ENCODE measurements around the gene DNAJC1. TPM values are rescaled to one million over a fixed set of nuclear protein-coding genes. Genes with fewer than 3 reads are reported as not detected.

Gene DNAJC1
- total RNA-seq, 1 experiment from 2014 or later = 13.2 TPM

DNA sequence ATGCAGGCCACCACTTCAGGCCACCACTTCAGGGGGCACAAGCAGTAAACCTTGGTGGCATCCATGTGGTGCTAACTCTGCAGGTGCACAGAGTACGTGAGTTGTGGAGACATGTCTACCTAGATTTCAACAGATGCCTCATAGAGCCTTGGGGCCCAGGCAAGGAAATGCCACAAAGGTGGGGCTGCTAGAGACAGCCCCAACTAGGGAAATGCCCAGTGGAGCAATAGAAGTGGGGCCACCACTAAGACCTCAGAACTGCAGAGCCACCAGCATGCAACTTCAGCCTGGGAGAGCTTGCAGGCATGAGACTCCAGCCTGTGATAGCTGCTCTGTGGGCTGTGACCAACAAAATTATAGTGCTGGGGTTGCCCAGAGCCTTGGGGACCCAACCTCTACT is 107.6 kb downstream of the DNAJC1 start (continued):
- TF ChIP-seq, protein P1, sequence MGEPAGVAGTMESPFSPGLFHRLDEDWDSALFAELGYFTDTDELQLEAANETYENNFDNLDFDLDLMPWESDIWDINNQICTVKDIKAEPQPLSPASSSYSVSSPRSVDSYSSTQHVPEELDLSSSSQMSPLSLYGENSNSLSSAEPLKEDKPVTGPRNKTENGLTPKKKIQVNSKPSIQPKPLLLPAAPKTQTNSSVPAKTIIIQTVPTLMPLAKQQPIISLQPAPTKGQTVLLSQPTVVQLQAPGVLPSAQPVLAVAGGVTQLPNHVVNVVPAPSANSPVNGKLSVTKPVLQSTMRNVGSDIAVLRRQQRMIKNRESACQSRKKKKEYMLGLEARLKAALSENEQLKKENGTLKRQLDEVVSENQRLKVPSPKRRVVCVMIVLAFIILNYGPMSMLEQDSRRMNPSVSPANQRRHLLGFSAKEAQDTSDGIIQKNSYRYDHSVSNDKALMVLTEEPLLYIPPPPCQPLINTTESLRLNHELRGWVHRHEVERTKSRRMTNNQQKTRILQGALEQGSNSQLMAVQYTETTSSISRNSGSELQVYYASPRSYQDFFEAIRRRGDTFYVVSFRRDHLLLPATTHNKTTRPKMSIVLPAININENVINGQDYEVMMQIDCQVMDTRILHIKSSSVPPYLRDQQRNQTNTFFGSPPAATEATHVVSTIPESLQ (CRISPR knock-in tag; IDR thresholded peaks at IDR 0.05) = no peak
- no peak for TF ChIP-seq KAT7 (CRISPR knock-in tag; IDR thresholded peaks at IDR 0.05; ENCODE audit: borderline replicate concordance)
- TF ChIP-seq, protein P2, sequence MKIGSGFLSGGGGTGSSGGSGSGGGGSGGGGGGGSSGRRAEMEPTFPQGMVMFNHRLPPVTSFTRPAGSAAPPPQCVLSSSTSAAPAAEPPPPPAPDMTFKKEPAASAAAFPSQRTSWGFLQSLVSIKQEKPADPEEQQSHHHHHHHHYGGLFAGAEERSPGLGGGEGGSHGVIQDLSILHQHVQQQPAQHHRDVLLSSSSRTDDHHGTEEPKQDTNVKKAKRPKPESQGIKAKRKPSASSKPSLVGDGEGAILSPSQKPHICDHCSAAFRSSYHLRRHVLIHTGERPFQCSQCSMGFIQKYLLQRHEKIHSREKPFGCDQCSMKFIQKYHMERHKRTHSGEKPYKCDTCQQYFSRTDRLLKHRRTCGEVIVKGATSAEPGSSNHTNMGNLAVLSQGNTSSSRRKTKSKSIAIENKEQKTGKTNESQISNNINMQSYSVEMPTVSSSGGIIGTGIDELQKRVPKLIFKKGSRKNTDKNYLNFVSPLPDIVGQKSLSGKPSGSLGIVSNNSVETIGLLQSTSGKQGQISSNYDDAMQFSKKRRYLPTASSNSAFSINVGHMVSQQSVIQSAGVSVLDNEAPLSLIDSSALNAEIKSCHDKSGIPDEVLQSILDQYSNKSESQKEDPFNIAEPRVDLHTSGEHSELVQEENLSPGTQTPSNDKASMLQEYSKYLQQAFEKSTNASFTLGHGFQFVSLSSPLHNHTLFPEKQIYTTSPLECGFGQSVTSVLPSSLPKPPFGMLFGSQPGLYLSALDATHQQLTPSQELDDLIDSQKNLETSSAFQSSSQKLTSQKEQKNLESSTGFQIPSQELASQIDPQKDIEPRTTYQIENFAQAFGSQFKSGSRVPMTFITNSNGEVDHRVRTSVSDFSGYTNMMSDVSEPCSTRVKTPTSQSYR (CRISPR knock-in tag; IDR thresholded peaks at IDR 0.05) = no peak
- TF ChIP-seq, protein P3, sequence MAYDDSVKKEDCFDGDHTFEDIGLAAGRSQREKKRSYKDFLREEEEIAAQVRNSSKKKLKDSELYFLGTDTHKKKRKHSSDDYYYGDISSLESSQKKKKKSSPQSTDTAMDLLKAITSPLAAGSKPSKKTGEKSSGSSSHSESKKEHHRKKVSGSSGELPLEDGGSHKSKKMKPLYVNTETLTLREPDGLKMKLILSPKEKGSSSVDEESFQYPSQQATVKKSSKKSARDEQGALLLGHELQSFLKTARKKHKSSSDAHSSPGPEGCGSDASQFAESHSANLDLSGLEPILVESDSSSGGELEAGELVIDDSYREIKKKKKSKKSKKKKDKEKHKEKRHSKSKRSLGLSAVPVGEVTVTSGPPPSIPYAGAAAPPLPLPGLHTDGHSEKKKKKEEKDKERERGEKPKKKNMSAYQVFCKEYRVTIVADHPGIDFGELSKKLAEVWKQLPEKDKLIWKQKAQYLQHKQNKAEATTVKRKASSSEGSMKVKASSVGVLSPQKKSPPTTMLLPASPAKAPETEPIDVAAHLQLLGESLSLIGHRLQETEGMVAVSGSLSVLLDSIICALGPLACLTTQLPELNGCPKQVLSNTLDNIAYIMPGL (CRISPR knock-in tag; IDR thresholded peaks at IDR 0.05) = no peak
- TF ChIP-seq CBFB (CRISPR knock-in tag; IDR thresholded peaks at IDR 0.05; ENCODE audit: low read depth) = no peak

DNA sequence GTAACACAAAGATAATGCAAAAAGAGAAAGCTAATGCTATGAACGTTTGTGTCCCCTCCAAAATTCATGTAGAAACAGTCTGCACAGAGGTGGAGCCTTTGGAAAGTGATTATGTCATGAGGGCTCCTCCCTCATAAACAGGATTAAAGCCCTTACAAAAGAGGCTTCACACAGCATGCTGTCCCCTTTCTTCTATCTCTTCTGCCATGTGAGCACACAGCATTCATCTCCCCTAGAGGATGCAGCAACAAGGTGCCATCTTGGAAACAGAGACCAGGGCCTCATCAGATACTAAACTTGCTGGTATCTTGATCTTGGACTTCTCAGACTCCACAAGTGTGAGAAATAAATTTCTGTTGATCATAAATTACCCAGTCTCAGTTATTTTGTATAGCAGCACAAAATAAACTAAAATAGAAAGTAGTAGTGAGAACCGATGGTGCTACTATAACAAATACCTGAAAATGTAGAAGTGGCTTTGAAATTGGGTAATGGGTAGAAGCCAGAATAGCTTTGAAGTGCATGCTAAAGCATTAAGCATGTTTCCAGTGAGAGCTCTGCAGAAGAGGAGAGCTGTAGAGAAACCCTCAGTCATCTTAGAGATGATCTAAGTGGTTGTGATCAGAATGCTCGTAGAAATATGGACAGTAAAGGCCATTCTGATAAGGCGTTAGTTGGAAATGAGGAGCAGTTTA is 108.7 kb downstream of the DNAJC1 start:
- ChIA-PET POLR2A (no interaction called here), CTCF (no interaction called here)
- H3K27me3 Mint-ChIP-seq (ENCODE audit: low read depth) = no peaks in the 10 kb centered on the region
- ATAC-seq = no peak
- no peaks in the 10 kb centered on the region for H3K4me1 Mint-ChIP-seq
- no peak overlapping the region for H3K4me3 Mint-ChIP-seq
- no peak for DNase-seq (ENCODE audit: low spot score)
- no peak overlapping the region for H3K27ac Mint-ChIP-seq
- H3K36me3 Mint-ChIP-seq = peaks cover 15% of the 10 kb centered on the region
- TF ChIP-seq CREB1 (CRISPR knock-in tag; IDR thresholded peaks at IDR 0.05) = no peak
- no peak for TF ChIP-seq HMGA2 (CRISPR knock-in tag; IDR thresholded peaks at IDR 0.05)
- peaks cover 27% of the 10 kb centered on the region for H3K9me3 Mint-ChIP-seq

DNA sequence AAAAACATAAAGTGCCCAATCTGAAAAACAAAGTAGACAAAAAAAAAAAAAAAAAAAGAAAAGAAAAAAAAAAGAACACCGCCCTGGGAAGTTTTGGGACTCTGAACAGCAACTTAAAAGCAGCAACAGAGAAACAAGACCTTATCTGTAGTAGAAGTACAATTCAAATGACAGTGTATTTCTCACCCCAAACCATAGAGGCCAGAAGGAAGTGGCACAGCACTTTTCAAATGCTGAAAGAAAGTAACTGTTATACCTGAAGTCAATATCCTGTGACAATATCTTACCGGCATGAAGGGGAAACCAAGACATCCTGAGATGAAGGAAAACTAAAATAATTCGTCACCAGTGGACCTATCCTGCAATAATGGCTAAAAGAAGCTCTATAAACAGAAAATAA is 112.1 kb downstream of the DNAJC1 start:
- DNase-seq (ENCODE audit: low spot score) (no peak), ATAC-seq (no peak)
- no peaks in the 10 kb centered on the region for H3K4me1 Mint-ChIP-seq
- H3K4me3 Mint-ChIP-seq = no peak overlapping the region
- peaks cover 15% of the 10 kb centered on the region for H3K36me3 Mint-ChIP-seq
- TF ChIP-seq ZNF317 (CRISPR knock-in tag; IDR thresholded peaks at IDR 0.05; ENCODE audit: borderline replicate concordance, low read depth) (no peak), NFATC4 (CRISPR knock-in tag; IDR thresholded peaks at IDR 0.05) (no peak), FOXP1 (CRISPR knock-in tag; IDR thresholded peaks at IDR 0.05; ENCODE audit: borderline replicate concordance) (no peak), SOX15 (CRISPR knock-in tag; IDR thresholded peaks at IDR 0.05) (no peak), TCF7 (CRISPR knock-in tag; IDR thresholded peaks at IDR 0.05; ENCODE audit: low read depth) (no peak), RORB (CRISPR knock-in tag; IDR thresholded peaks at IDR 0.05) (no peak), OVOL2 (CRISPR knock-in tag; IDR thresholded peaks at IDR 0.05; ENCODE audit: borderline replicate concordance) (no peak), NR1H2 (CRISPR knock-in tag; IDR thresholded peaks at IDR 0.05) (no peak)
- TF ChIP-seq, protein P4, sequence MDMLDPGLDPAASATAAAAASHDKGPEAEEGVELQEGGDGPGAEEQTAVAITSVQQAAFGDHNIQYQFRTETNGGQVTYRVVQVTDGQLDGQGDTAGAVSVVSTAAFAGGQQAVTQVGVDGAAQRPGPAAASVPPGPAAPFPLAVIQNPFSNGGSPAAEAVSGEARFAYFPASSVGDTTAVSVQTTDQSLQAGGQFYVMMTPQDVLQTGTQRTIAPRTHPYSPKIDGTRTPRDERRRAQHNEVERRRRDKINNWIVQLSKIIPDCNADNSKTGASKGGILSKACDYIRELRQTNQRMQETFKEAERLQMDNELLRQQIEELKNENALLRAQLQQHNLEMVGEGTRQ (CRISPR knock-in tag; IDR thresholded peaks at IDR 0.05) = no peak
- TF ChIP-seq, protein P5, sequence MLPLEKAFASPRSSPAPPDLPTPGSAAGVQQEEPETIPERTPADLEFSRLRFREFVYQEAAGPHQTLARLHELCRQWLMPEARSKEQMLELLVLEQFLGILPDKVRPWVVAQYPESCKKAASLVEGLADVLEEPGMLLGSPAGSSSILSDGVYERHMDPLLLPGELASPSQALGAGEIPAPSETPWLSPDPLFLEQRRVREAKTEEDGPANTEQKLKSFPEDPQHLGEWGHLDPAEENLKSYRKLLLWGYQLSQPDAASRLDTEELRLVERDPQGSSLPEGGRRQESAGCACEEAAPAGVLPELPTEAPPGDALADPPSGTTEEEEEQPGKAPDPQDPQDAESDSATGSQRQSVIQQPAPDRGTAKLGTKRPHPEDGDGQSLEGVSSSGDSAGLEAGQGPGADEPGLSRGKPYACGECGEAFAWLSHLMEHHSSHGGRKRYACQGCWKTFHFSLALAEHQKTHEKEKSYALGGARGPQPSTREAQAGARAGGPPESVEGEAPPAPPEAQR (CRISPR knock-in tag; IDR thresholded peaks at IDR 0.05) = no peak
- TF ChIP-seq, protein P6, sequence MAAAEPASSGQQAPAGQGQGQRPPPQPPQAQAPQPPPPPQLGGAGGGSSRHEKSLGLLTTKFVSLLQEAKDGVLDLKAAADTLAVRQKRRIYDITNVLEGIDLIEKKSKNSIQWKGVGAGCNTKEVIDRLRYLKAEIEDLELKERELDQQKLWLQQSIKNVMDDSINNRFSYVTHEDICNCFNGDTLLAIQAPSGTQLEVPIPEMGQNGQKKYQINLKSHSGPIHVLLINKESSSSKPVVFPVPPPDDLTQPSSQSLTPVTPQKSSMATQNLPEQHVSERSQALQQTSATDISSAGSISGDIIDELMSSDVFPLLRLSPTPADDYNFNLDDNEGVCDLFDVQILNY (CRISPR knock-in tag; IDR thresholded peaks at IDR 0.05) = no peak
- TF ChIP-seq, protein P7, sequence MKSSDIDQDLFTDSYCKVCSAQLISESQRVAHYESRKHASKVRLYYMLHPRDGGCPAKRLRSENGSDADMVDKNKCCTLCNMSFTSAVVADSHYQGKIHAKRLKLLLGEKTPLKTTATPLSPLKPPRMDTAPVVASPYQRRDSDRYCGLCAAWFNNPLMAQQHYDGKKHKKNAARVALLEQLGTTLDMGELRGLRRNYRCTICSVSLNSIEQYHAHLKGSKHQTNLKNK (CRISPR knock-in tag; IDR thresholded peaks at IDR 0.05) = no peak
- TF ChIP-seq, protein P8, sequence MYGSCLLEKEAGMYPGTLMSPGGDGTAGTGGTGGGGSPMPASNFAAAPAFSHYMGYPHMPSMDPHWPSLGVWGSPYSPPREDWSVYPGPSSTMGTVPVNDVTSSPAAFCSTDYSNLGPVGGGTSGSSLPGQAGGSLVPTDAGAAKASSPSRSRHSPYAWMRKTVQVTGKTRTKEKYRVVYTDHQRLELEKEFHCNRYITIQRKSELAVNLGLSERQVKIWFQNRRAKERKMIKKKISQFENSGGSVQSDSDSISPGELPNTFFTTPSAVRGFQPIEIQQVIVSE (CRISPR knock-in tag; IDR thresholded peaks at IDR 0.05; ENCODE audit: borderline replicate concordance) = no peak
- TF ChIP-seq, protein P9, sequence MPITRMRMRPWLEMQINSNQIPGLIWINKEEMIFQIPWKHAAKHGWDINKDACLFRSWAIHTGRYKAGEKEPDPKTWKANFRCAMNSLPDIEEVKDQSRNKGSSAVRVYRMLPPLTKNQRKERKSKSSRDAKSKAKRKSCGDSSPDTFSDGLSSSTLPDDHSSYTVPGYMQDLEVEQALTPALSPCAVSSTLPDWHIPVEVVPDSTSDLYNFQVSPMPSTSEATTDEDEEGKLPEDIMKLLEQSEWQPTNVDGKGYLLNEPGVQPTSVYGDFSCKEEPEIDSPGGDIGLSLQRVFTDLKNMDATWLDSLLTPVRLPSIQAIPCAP (CRISPR knock-in tag; IDR thresholded peaks at IDR 0.05) = no peak
- CTCF ChIA-PET = no interaction called here
- H3K9me3 Mint-ChIP-seq = peaks cover 33% of the 10 kb centered on the region
- no peaks in the 10 kb centered on the region for H3K27me3 Mint-ChIP-seq (ENCODE audit: low read depth)
- POLR2A ChIA-PET = no interaction called here
- peak overlapping the region; percentile 42; the same call in 1 of the 2 replicates for H3K27ac Mint-ChIP-seq

Data from WTC11 (cell line).